Activated T-cell treated with anti-CD3 and anti-CD28 coated beads, Interleukin-2, amount 50 U/mL, for 72 hours (primary cell): ENCODE results near the gene BID. TPM values are rescaled to one million over a fixed set of nuclear protein-coding genes. Genes with fewer than 3 reads are reported as not detected.

Source experiments
- ATAC-seq, 2 donors: fragments of 150-1000 bp; cut with Tn5 transposase; replicated peaks in 1 of 2; 2 replicates each; pipeline ENCODE4 v1.10.0; 2021; ENCODE audit warnings: moderate library complexity in 2 of 2, mild to moderate bottlenecking in 1 of 2
- DNase-seq, 2 donors: peaks; one replicate each; pipeline ENCODE4 v3.0.0; 2021 to 2022; ENCODE audit warnings: mixed read lengths in 1 of 2
- H3K27ac Mint-ChIP-seq: one replicate; pipeline ENCODE4 v1.8.0; 2022; ENCODE audit warnings: mild to moderate bottlenecking, moderate library complexity, mixed read lengths
- H3K27me3 Mint-ChIP-seq: one replicate; pipeline ENCODE4 v1.8.0; 2022; ENCODE audit warnings: low read depth, mixed read lengths
- H3K36me3 Mint-ChIP-seq, 2 donors: one replicate each; pipeline ENCODE4 v1.8.0; 2022; ENCODE audit warnings: mixed read lengths in 2 of 2, mild to moderate bottlenecking in 1 of 2; ENCODE audit not compliant: insufficient read depth in 2 of 2
- H3K4me1 Mint-ChIP-seq: one replicate; pipeline ENCODE4 v1.8.0; 2022; ENCODE audit warnings: low read depth, mixed read lengths
- H3K4me3 Mint-ChIP-seq, 2 donors: one replicate each; pipeline ENCODE4 v1.8.0; 2022; ENCODE audit warnings: mild to moderate bottlenecking in 2 of 2, mixed read lengths in 2 of 2, moderate library complexity in 2 of 2
- H3K9me3 Mint-ChIP-seq, 2 donors: one replicate each; pipeline ENCODE4 v1.8.0; 2022; ENCODE audit warnings: mixed read lengths in 2 of 2
- total RNA-seq, 2 donors: library from RNA; stranded (reverse); gene quantifications; one replicate each; pipeline ENCODE4 v1.2.3, GENCODE V29; 2022

The BID gene
- total RNA-seq, 2 donors from 2014 or later, result 7.7 to 11.6 TPM

DNA sequence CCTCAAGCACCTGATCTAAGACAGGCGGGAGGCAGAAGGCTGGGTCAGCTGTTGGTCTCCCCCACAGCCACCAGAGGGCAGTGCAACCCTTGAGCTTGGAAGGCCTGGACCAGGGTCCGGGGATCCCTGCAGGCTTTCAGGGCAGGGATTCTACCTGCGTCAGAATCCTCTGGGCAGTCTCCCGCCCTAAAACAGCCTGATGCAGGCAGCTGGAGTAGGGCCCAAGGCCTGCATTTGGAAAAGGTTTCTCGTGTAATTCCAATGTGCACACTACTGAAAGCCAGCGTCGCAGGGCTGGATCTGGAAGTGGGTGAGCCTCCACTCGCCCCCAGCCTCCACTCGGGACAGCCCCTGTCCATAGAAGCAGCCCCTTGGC is 31.8 kb downstream of the BID start:
- H3K36me3 Mint-ChIP-seq, result no peaks in the 10 kb centered on the region
- no peaks in the 10 kb centered on the region for H3K27me3 Mint-ChIP-seq
- H3K4me1 Mint-ChIP-seq, result peaks cover 4% of the 10 kb centered on the region
- ATAC-seq (peak; percentile 78 to 89), DNase-seq (peak; percentile 69 to 76)
- H3K27ac Mint-ChIP-seq, result no peak overlapping the region
- no peak overlapping the region for H3K4me3 Mint-ChIP-seq
- H3K9me3 Mint-ChIP-seq, result no peaks in the 10 kb centered on the region

GRCh38 chr22:17741866-17742526 is 32.3 kb downstream of the BID start:
- no peaks in the 10 kb centered on the region for H3K36me3 Mint-ChIP-seq
- no peaks in the 10 kb centered on the region for H3K9me3 Mint-ChIP-seq
- H3K4me3 Mint-ChIP-seq, result no peak overlapping the region
- peak overlapping the region; percentile 51 for H3K27ac Mint-ChIP-seq
- H3K4me1 Mint-ChIP-seq, result peaks cover 4% of the 10 kb centered on the region
- H3K27me3 Mint-ChIP-seq, result no peaks in the 10 kb centered on the region
- ATAC-seq (peak in 1 of 2 donors; percentile 14), DNase-seq (no peak)

- Mint-ChIP-seq H3K27ac (no peak overlapping the region), H3K9me3 (no peaks in the 10 kb centered on the region), H3K27me3 (no peaks in the 10 kb centered on the region), H3K36me3 (no peaks in the 10 kb centered on the region), H3K4me1 (peaks cover 10% of the 10 kb centered on the region), H3K4me3 (no peak overlapping the region)
- ATAC-seq (no peak), DNase-seq (no peak)
Observed at GRCh38 chr22:17739196-17739975, 34.9 kb downstream of the BID start.

DNA sequence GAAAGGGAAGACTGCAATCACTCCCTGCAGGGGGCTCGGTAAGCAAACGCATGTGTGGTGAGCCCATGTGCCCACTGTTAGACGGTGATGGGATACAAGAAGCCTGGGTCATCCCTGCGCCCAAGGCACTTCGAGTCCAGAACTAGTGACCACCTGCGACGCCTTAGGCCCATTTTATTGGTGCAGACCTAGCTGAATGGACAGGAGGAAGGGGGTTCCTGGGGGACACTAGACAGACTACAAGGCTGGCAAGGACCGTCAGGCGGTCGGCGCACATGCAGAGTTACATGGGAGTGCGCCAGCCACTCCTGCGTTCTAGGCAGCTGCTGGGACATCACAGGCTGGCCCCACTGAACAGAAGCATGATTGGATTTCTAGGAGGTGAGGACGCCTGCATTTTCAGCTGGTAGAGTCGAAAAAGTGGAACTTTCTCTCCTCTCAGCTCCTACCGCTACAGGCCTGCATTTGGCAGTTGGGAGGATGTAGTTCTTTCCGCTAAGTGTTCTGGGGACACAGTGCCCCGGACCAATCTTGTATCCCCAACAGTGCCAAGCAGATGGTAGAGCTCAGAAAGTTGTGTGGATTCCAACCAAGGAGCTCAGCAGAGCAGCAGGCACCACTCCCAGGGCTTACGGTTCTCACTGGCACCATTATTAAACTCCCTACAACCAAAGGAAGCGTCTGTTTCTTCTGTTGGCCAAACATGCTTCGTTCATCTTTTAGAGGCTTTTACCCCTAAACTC is 35.7 kb downstream of the BID start:
- Mint-ChIP-seq H3K9me3 (no peaks in the 10 kb centered on the region), H3K27me3 (no peaks in the 10 kb centered on the region), H3K27ac (no peak overlapping the region), H3K36me3 (peaks cover 0 to 2% of the 10 kb centered on the region in 2 donors), H3K4me3 (no peak overlapping the region), H3K4me1 (peaks cover 19% of the 10 kb centered on the region)
- ATAC-seq, result no peak
- no peak for DNase-seq

GRCh38 chr22:17734187-17734586 is 40.1 kb downstream of the BID start:
- no peak overlapping the region for H3K27ac Mint-ChIP-seq
- peaks cover 22% of the 10 kb centered on the region for H3K4me1 Mint-ChIP-seq
- peak; percentile 91 to 97 for ATAC-seq
- peak; percentile 46 to 50 for DNase-seq
- no peaks in the 10 kb centered on the region for H3K27me3 Mint-ChIP-seq
- H3K9me3 Mint-ChIP-seq, result no peaks in the 10 kb centered on the region
- H3K4me3 Mint-ChIP-seq, result peak overlapping the region in 1 of 2 donors; percentile 44
- H3K36me3 Mint-ChIP-seq, result peaks cover 4 to 10% of the 10 kb centered on the region in 2 donors

- Mint-ChIP-seq H3K4me1 (peaks cover 22% of the 10 kb centered on the region), H3K9me3 (no peaks in the 10 kb centered on the region), H3K4me3 (peak overlapping the region; percentile 46 to 49), H3K27me3 (no peaks in the 10 kb centered on the region), H3K27ac (peak overlapping the region; percentile 77), H3K36me3 (peaks cover 4 to 10% of the 10 kb centered on the region in 2 donors)
- DNase-seq (no peak), ATAC-seq (no peak)
Observed at GRCh38 chr22:17733466-17733865, 40.8 kb downstream of the BID start.

GRCh38 chr22:17732251-17732854 is 41.9 kb downstream of the BID start:
- Mint-ChIP-seq H3K36me3 (peaks cover 4 to 10% of the 10 kb centered on the region in 2 donors), H3K4me1 (peaks cover 22% of the 10 kb centered on the region), H3K27ac (peak overlapping the region; percentile 78), H3K9me3 (no peaks in the 10 kb centered on the region), H3K4me3 (no peak overlapping the region), H3K27me3 (no peaks in the 10 kb centered on the region)
- DNase-seq (no peak), ATAC-seq (no peak)

- H3K27ac Mint-ChIP-seq, result no peak overlapping the region
- H3K36me3 Mint-ChIP-seq, result peaks cover 5 to 19% of the 10 kb centered on the region in 2 donors
- H3K4me1 Mint-ChIP-seq, result peaks cover 27% of the 10 kb centered on the region
- H3K4me3 Mint-ChIP-seq, result no peak overlapping the region
- no peaks in the 10 kb centered on the region for H3K27me3 Mint-ChIP-seq
- ATAC-seq, result no peak
- DNase-seq, result no peak
- no peaks in the 10 kb centered on the region for H3K9me3 Mint-ChIP-seq
Observed at GRCh38 chr22:17729561-17729960, 44.7 kb downstream of the BID start.

GRCh38 chr22:17728786-17729185 is 45.5 kb downstream of the BID start:
- Mint-ChIP-seq H3K36me3 (peaks cover 5 to 18% of the 10 kb centered on the region in 2 donors), H3K27me3 (no peaks in the 10 kb centered on the region), H3K4me3 (no peak overlapping the region), H3K4me1 (peaks cover 19% of the 10 kb centered on the region), H3K9me3 (no peaks in the 10 kb centered on the region), H3K27ac (no peak overlapping the region)
- ATAC-seq (no peak), DNase-seq (no peak)

DNA sequence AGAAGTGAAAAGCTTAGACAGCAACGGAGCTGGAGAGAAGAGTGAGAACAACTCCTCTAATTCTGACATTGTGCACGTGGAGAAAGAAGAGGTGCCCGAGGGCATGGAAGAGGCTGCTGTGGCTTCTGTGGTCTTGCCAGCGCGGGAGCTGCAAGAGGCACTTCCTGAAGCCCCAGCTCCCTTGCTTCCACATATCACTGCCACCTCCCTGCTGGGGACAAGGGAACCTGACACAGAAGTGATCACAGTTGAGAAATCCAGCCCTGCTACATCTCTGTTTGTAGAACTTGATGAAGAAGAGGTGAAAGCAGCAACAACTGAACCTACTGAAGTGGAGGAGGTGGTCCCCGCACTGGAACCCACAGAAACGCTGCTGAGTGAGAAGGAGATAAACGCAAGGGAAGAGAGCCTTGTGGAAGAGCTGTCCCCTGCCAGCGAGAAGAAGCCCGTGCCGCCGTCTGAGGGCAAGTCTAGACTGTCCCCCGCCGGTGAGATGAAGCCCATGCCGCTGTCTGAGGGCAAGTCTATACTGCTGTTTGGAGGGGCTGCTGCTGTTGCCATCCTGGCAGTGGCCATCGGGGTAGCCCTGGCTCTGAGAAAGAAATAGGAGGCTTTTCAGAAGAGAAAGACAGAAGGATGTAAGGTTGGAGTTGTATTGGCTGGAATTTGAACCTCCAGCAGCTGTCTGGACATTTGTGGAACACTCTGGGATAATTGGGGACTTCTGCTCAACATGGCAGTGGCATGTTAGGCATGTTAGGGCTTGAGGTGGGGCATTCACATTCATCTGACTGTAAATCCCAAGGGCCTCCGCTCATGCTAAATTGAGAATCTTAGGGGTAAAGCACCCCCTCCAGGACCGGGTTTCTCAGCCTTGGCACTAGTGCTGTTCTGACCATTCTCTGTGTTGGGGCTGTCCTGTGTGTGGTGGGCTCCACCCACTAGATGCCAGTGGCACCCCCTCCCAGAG is 47.1 kb downstream of the BID start:
- Mint-ChIP-seq H3K4me3 (no peak overlapping the region), H3K27ac (peak overlapping the region; percentile 31), H3K9me3 (no peaks in the 10 kb centered on the region), H3K36me3 (peaks cover 1 to 10% of the 10 kb centered on the region in 2 donors), H3K4me1 (peaks cover 9% of the 10 kb centered on the region), H3K27me3 (no peaks in the 10 kb centered on the region)
- no peak for ATAC-seq
- no peak for DNase-seq

DNA sequence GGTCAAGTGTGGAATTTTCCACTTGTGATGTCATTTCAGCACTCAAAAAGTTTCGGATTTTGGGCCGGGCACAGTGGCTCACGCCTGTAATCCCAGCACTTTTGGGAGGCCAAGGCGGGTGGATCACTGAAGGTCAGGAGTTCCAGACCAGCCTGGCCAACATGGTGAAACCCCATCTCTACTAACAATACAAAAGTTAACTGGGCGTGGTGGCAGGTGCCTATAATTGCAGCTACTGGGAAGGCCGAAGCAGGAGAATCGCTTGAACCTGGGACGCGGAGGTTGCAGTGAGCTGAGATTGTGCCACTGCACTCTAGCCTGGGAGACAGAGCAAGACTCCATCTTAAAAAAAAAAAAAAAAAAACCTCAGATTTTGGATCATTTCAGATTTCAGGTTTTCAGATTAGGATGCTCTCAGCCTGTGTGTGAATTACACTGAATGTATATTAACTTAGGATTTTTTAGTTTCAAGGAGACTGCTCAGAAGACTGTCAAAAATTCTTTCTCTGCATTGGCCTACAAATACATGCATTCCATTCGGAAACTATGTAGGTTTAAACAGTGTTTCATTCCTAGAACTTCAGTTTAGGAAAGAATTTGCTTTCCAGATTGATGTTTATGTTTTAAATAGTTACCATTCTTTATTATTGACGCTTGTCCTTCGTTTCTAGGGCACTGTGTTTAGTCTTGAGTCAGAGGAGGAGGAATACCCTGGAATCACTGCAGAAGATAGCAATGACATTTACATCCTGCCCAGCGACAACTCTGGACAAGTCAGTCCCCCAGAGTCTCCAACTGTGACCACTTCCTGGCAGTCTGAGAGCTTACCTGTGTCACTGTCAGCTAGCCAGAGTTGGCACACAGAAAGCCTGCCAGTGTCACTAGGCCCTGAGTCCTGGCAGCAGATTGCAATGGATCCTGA is 48.0 kb downstream of the BID start:
- Mint-ChIP-seq H3K27me3 (no peaks in the 10 kb centered on the region), H3K4me1 (peaks cover 9% of the 10 kb centered on the region), H3K9me3 (no peaks in the 10 kb centered on the region), H3K27ac (peak overlapping the region; percentile 31), H3K36me3 (peaks cover 1 to 9% of the 10 kb centered on the region in 2 donors), H3K4me3 (no peak overlapping the region)
- DNase-seq, result no peak
- no peak for ATAC-seq
